HUES64 (cell line): ENCODE results near the gene FREM1.

ENCODE experiments used
- H3K27ac ChIP-seq: 2 replicates; pipeline ENCODE4 v1.7.0; 2013; ENCODE audit warnings: low read depth, low read length, inconsistent platforms
- H3K27me3 ChIP-seq: 2 replicates; pipeline ENCODE4 v1.6.1; 2013; ENCODE audit warnings: mild to moderate bottlenecking, low read length; ENCODE audit not compliant: insufficient read depth
- H3K36me3 ChIP-seq: 2 replicates; pipeline ENCODE4 v1.6.1; 2013; ENCODE audit warnings: mild to moderate bottlenecking, low read length; ENCODE audit not compliant: insufficient read depth
- H3K4me1 ChIP-seq: 2 replicates; pipeline ENCODE4 v1.6.1; 2013; ENCODE audit warnings: mild to moderate bottlenecking, low read length, moderate library complexity; ENCODE audit not compliant: insufficient read depth
- H3K4me3 ChIP-seq: 2 replicates; pipeline ENCODE4 v1.5.1; 2013; ENCODE audit warnings: mild to moderate bottlenecking, low read length, moderate library complexity
- H3K9ac ChIP-seq: 2 replicates; pipeline ENCODE4 v1.6.1; 2013; ENCODE audit warnings: mild to moderate bottlenecking, low read depth, low read length
- H3K9me3 ChIP-seq: 2 replicates; pipeline ENCODE4 v1.6.1; 2013; ENCODE audit warnings: low read depth, low read length; ENCODE audit not compliant: insufficient read depth
- WGBS: fragments of 150-250, 120-280 bp; methylation state at CpG from one replicate; pipeline ENCODE4 v1.1.7; 2013; ENCODE audit warnings: missing lambda C conversion rate; 5-methylcytosine and 5-hydroxymethylcytosine counted together

The FREM1 gene

GRCh38 chr9:14756291-14756690 is 153.9 kb downstream of the FREM1 start:
- Histone ChIP-seq H3K27me3 (no peaks in the 10 kb centered on the region), H3K9me3 (no peaks in the 10 kb centered on the region), H3K36me3 (no peaks in the 10 kb centered on the region), H3K4me3 (no peak overlapping the region), H3K4me1 (no peaks in the 10 kb centered on the region), H3K27ac (no peak overlapping the region), H3K9ac (no peak overlapping the region)
- WGBS, result 90% methylated on average over 1 of the region's 1 CpG

- H3K9ac ChIP-seq, result no peak overlapping the region
- H3K4me3 ChIP-seq, result no peak overlapping the region
- 96% methylated on average over 1 of the region's 1 CpG for WGBS
- no peaks in the 10 kb centered on the region for H3K27me3 ChIP-seq
- peaks cover 17% of the 10 kb centered on the region for H3K4me1 ChIP-seq
- H3K9me3 ChIP-seq, result no peaks in the 10 kb centered on the region
- H3K36me3 ChIP-seq, result no peaks in the 10 kb centered on the region
- no peak overlapping the region for H3K27ac ChIP-seq
Observed at GRCh38 chr9:14752871-14753270, 157.4 kb downstream of the FREM1 start.

DNA sequence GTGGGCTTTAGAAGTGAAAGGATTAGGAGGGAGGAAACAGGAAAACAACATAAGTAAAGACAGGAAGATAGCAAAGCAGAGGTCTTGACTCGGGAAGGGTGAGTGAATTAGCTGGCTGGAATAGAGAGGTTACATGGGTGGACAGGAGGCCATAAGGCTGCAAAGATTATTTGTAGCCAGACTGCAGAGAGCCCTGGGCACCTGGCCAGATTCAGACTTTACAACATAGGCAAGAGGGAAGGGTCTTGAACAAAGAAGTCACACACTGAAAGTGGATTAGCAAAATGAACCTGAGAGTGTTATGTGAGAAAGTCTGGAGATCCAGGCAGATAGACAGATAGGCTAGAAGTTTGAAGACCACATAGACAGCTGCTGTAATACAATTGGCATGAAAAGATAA is 158.0 kb downstream of the FREM1 start:
- peaks cover 17% of the 10 kb centered on the region for H3K4me1 ChIP-seq
- H3K36me3 ChIP-seq, result no peaks in the 10 kb centered on the region
- H3K4me3 ChIP-seq, result no peak overlapping the region
- WGBS, result 82% methylated on average over 1 of the region's 1 CpG
- H3K27ac ChIP-seq, result no peak overlapping the region
- no peaks in the 10 kb centered on the region for H3K9me3 ChIP-seq
- no peak overlapping the region for H3K9ac ChIP-seq
- no peaks in the 10 kb centered on the region for H3K27me3 ChIP-seq

- Histone ChIP-seq H3K9me3 (no peaks in the 10 kb centered on the region), H3K4me1 (peaks cover 17% of the 10 kb centered on the region), H3K27me3 (no peaks in the 10 kb centered on the region), H3K9ac (no peak overlapping the region), H3K36me3 (no peaks in the 10 kb centered on the region), H3K4me3 (no peak overlapping the region), H3K27ac (no peak overlapping the region)
Observed at GRCh38 chr9:14750821-14751220, 159.4 kb downstream of the FREM1 start.

- Histone ChIP-seq H3K9me3 (no peaks in the 10 kb centered on the region), H3K4me3 (no peak overlapping the region)
- 54% methylated on average over 9 of the region's 9 CpGs for WGBS
Observed at GRCh38 chr9:14749741-14750211, 160.5 kb downstream of the FREM1 start.

DNA sequence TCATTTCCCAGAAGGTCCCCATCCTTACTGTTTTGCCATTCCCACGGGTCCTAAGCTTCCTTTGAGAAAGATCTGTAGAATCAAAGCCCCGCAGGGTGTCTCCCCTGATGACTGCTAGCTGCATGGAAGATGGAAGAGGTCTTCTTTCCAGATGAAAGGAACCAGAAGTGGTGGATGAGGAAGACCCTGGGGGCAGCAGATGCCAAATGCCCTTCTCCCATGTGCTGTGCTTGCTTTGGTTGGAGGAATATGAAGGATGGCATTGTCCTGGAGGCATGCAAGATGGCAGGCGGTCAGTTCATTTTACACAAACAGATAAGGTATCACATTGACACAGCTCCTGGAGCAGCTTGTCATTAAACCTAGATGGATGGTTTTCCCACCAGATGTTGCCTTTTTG is 161.9 kb downstream of the FREM1 start:
- H3K9ac ChIP-seq, result no peak overlapping the region
- no peaks in the 10 kb centered on the region for H3K36me3 ChIP-seq
- no peak overlapping the region for H3K4me3 ChIP-seq
- no peaks in the 10 kb centered on the region for H3K9me3 ChIP-seq
- WGBS, result 94% methylated on average over 3 of the region's 3 CpGs
- H3K4me1 ChIP-seq, result peaks cover 17% of the 10 kb centered on the region
- no peak overlapping the region for H3K27ac ChIP-seq
- no peaks in the 10 kb centered on the region for H3K27me3 ChIP-seq

More at GRCh38 chr9:14749741-14750211, 160.5 kb downstream of the FREM1 start:
- Histone ChIP-seq H3K27me3 (no peaks in the 10 kb centered on the region), H3K27ac (no peak overlapping the region), H3K36me3 (no peaks in the 10 kb centered on the region), H3K9ac (0 out of 2 replicates have a peak overlapping the region, but pooled peaks have one; percentile 43), H3K4me1 (peaks cover 17% of the 10 kb centered on the region)

GRCh38 chr9:14747111-14747510 is 163.1 kb downstream of the FREM1 start:
- no peaks in the 10 kb centered on the region for H3K27me3 ChIP-seq
- no peak overlapping the region for H3K9ac ChIP-seq
- H3K36me3 ChIP-seq, result no peaks in the 10 kb centered on the region
- H3K27ac ChIP-seq, result no peak overlapping the region
- H3K4me1 ChIP-seq, result peaks cover 17% of the 10 kb centered on the region
- H3K9me3 ChIP-seq, result no peaks in the 10 kb centered on the region
- no peak overlapping the region for H3K4me3 ChIP-seq

- 83% methylated on average over 3 of the region's 3 CpGs for WGBS
- Histone ChIP-seq H3K27me3 (no peaks in the 10 kb centered on the region), H3K9me3 (no peaks in the 10 kb centered on the region), H3K4me3 (no peak overlapping the region), H3K4me1 (peaks cover 17% of the 10 kb centered on the region), H3K9ac (no peak overlapping the region), H3K27ac (no peak overlapping the region), H3K36me3 (no peaks in the 10 kb centered on the region)
Observed at GRCh38 chr9:14746626-14747025, 163.6 kb downstream of the FREM1 start.

DNA sequence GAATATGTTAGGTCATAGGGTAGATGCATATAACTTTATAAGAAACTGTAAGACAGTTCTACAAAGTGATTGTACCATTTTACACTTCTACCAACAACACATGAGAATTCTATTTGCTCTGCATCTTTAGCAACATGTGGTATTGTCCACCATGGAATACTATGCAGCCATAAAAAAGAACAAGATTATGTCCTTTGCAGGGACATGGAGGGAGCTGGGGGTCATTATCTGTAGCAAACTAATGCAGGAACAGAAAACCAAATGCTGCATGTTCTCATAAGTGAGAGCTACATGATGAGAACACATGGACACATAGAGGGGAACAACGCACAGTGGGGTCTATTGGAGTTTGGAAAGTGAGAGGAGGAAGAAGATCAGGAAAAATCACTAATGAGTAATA is 165.5 kb downstream of the FREM1 start:
- H3K9me3 ChIP-seq, result no peaks in the 10 kb centered on the region
- WGBS, result 100% methylated on average over 1 of the region's 1 CpG
- peaks cover 8% of the 10 kb centered on the region for H3K4me1 ChIP-seq
- H3K27ac ChIP-seq, result no peak overlapping the region
- no peak overlapping the region for H3K4me3 ChIP-seq
- no peaks in the 10 kb centered on the region for H3K36me3 ChIP-seq
- H3K9ac ChIP-seq, result no peak overlapping the region
- no peaks in the 10 kb centered on the region for H3K27me3 ChIP-seq

- Histone ChIP-seq H3K4me3 (no peak overlapping the region), H3K9ac (no peak overlapping the region), H3K27me3 (no peaks in the 10 kb centered on the region), H3K4me1 (no peaks in the 10 kb centered on the region), H3K27ac (no peak overlapping the region), H3K36me3 (no peaks in the 10 kb centered on the region), H3K9me3 (no peaks in the 10 kb centered on the region)
- WGBS, result 75% methylated on average over 3 of the region's 3 CpGs
Observed at GRCh38 chr9:14741369-14741768, 168.9 kb downstream of the FREM1 start.

DNA sequence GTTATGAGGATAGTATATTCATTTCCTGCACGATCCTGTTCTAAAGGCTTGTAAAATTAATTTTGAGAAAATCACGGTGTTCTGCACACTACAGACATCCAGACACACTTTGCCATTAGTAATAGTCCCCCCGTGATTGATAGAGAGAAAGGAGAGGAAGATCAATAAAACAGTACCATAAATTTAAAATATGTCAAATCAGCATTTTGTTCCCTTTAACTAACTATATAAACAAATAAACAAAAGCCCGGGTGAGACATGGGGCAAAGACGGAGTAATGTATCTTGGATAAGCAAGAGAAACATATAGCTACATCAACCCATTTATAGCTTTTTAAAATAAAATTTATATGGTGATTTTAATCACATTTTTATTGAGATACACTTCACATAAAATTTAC is 177.1 kb downstream of the FREM1 start:
- no peaks in the 10 kb centered on the region for H3K9me3 ChIP-seq
- no peaks in the 10 kb centered on the region; the same call in 1 of the 2 replicates for H3K27me3 ChIP-seq
- no peak overlapping the region for H3K27ac ChIP-seq
- 100% methylated on average over 1 of the region's 5 CpGs for WGBS
- no peaks in the 10 kb centered on the region for H3K4me1 ChIP-seq
- H3K36me3 ChIP-seq, result no peaks in the 10 kb centered on the region
- H3K9ac ChIP-seq, result no peak overlapping the region
- no peak overlapping the region for H3K4me3 ChIP-seq

- Histone ChIP-seq H3K9ac (no peak overlapping the region), H3K9me3 (no peaks in the 10 kb centered on the region), H3K27me3 (peaks cover 14% of the 10 kb centered on the region), H3K36me3 (no peaks in the 10 kb centered on the region), H3K27ac (no peak overlapping the region), H3K4me1 (no peaks in the 10 kb centered on the region), H3K4me3 (no peak overlapping the region)
- 92% methylated on average over 1 of the region's 1 CpG for WGBS
Observed at GRCh38 chr9:14731294-14731981, 178.8 kb downstream of the FREM1 start.
